PFSK-1 (cell line): Measurements from ENCODE around the gene H2BK1.

Source experiments
- FOXP2 ChIP-seq: optimal IDR thresholded peaks from 2 replicates; pipeline ENCODE3; 2011; ENCODE audit warnings: borderline replicate concordance, control low read depth, inconsistent platforms; ENCODE audit not compliant: insufficient read depth; ENCODE audit errors: extremely low read length, extremely low read depth
- POLR2AphosphoS5 ChIP-seq: IDR thresholded peaks from 2 replicates; pipeline ENCODE4 v1.6.1; 2012; ENCODE audit warnings: low read depth, mild to moderate bottlenecking, control low read depth, low read length, moderate library complexity
- REST ChIP-seq, 2 experiments: IDR thresholded peaks; 2 replicates each; pipeline versions ENCODE4 v1.6.1 to v1.8.0; 2011 to 2012; ENCODE audit warnings: low read depth in 2 of 2, low read length in 2 of 2, control low read depth in 1 of 2, inconsistent platforms in 1 of 2, mild to moderate bottlenecking in 1 of 2, moderate library complexity in 1 of 2; ENCODE audit not compliant: insufficient read depth in 1 of 2
- SIN3A ChIP-seq: IDR thresholded peaks from 2 replicates; pipeline ENCODE4 v1.6.1; 2012; ENCODE audit warnings: mild to moderate bottlenecking, low read length, moderate library complexity, borderline replicate concordance; ENCODE audit not compliant: insufficient read depth
- TAF1 ChIP-seq: IDR thresholded peaks from 2 replicates; pipeline ENCODE4 v1.6.1; 2012; ENCODE audit warnings: low read length, control low read depth, borderline replicate concordance; ENCODE audit not compliant: insufficient read depth

Gene H2BK1

GRCh38 chr7:151248346-151249033, 38.2 kb upstream of the H2BK1 start, which contains the start of gene SMARCD3:
Gene SMARCD3, minus strand, starts transcription at chr7:151248694. Its CDS starts 132 bp downstream, at chr7:151248562.
- no peak for TF ChIP-seq TAF1
- TF ChIP-seq FOXP2 = no peak
- no peak for TF ChIP-seq POLR2AphosphoS5

GRCh38 chr7:151247611-151248345, 37.5 kb upstream of the H2BK1 start:
- TF ChIP-seq REST (IDR thresholded peaks at IDR 0.05; ENCODE audit: insufficient read depth in 1 of 2, low read depth in 2 of 2, low read length in 2 of 2) = no peak
- TF ChIP-seq FOXP2 = no peak
- no peak for TF ChIP-seq TAF1
- TF ChIP-seq POLR2AphosphoS5 = no peak
- TF ChIP-seq SIN3A = no peak

GRCh38 chr7:151246851-151247580, 36.7 kb upstream of the H2BK1 start:
- TF ChIP-seq TAF1 (no peak), REST (IDR thresholded peaks at IDR 0.05; ENCODE audit: insufficient read depth in 1 of 2, low read depth in 2 of 2, low read length in 2 of 2) (no peak), POLR2AphosphoS5 (no peak), SIN3A (no peak), FOXP2 (no peak)

GRCh38 chr7:151246102-151246850, 36.0 kb upstream of the H2BK1 start:
- TF ChIP-seq FOXP2 (no peak), REST (IDR thresholded peaks at IDR 0.05; ENCODE audit: insufficient read depth in 1 of 2, low read depth in 2 of 2, low read length in 2 of 2) (no peak), POLR2AphosphoS5 (no peak), SIN3A (no peak), TAF1 (no peak)

- TF ChIP-seq POLR2AphosphoS5 = no peak
- no peak for TF ChIP-seq TAF1
- no peak for TF ChIP-seq REST (IDR thresholded peaks at IDR 0.05; ENCODE audit: insufficient read depth in 1 of 2, low read depth in 2 of 2, low read length in 2 of 2)
Observed at GRCh38 chr7:151245360-151246101, 35.2 kb upstream of the H2BK1 start.
